SHP77 (cell line): Measurements from ENCODE around the gene AHSP.
"Not testable (repeated sequence)": the region's sequence is repeated elsewhere in the genome, so short reads cannot be mapped to it uniquely, and the experiment has no call there.

Source experiments
- DNase-seq, 2 experiments: peaks; one replicate each; lab custom pipeline; 2025; lab: John Stamatoyannopoulos, UW

AHSP gene

DNA sequence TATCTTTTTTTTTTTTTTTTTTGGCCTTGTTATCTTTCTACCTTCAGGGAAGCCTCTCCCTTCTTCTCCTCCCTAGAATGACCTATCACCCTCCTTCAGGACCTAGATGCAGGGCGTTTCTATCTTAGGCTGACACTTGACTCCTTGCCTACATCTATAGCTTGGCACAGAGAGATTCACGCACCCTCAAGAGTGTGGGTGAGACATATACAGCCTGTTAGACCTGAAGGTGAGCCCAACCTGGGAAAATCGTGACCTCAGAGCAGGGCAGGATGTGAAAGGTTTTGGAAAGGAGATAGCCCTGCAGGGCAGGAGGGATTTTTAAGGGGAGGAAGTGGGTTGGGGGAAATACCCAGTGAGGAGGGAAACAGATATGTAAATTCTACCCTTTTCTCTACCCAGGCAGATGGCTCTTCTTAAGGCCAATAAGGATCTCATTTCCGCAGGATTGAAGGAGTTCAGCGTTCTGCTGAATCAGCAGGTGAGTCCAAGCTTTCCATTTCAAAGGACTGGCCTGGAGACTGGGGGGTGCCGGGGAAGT lies at the start of gene AHSP:
AHSP (plus strand) TSS at position 167 of the 541 bp plus-strand sequence; CDS start at position 407, 240 bp downstream.
- DNase-seq, result no peak

DNA sequence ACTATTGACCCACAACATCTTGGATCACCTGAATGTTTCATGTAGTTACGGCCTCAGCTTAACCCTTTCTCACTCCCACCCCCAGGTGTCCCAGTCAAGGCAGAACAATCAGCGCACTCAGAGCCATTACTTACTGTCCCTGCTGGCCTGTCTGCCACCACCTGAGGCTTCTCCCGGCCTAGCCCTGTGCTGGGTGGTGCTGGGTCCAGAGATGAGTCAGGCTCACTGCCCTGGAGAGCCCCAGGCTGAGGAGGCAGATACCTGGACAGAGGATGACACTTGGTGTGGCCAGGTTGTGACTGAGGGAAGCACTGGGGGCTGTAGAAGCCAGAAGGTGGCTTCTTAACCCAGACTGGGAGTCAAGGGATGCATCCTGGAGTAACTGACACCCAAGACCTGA lies 48.7 kb upstream of the AHSP start:
- DNase-seq, result no peak

DNA sequence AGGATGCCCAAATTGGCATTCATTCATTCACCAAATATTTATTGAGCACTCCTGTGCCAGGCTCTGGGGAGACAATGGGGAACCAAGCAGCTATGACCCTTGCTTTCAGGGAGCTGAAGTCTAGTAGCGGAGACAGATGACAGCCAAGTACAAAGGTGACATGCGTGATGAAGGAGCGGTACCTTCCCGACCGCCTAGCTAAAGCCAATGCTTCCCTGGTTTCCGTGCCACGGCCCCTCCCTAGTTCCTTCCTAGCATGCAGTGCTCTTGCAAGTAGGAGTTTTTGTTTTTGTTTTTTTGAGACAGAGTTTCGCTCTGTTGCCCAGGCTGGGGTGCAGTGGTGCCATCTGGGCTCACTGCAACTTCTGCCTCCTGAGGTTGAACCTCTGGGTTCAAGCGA lies 47.9 kb upstream of the AHSP start:
- no peak for DNase-seq

- peak; percentile 12 to 17 for DNase-seq
Observed at GRCh38 chr16:31480851-31481536, 46.7 kb upstream of the AHSP start.

DNA sequence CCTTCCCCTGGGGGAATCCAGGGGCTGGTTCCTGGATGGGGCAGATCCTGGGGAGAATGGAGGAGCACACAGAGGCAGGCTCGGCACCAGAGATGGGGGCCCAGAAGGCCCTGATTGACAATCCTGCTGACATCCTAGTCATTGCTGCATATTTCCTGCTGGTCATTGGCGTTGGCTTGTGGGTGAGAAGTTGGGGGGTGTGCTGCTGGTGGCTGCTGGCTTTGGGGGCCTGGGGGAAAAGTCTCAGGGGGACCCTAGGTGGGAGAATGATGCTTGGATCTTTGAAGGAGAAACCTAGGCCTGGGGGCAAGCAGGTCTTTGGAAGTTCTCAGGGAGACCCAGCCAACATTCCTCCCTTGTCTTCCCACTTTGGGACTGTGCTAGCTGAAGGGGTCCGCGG lies 44.6 kb upstream of the AHSP start, which contains the start of gene SLC5A2:
SLC5A2 (plus strand) TSS at position 43 of the 400 bp plus-strand sequence; CDS start at position 57, 14 bp downstream.
- no peak for DNase-seq

- DNase-seq, result not testable (repeated sequence)
Observed at GRCh38 chr16:31484048-31484447, 43.7 kb upstream of the AHSP start.

GRCh38 chr16:31484491-31485171 lies 43.1 kb upstream of the AHSP start:
- no peak for DNase-seq

GRCh38 chr16:31485571-31485970 lies 42.1 kb upstream of the AHSP start:
- DNase-seq, result no peak

GRCh38 chr16:31486045-31486444 lies 41.7 kb upstream of the AHSP start:
- DNase-seq, result no peak

GRCh38 chr16:31487071-31487719 lies 40.5 kb upstream of the AHSP start:
- no peak for DNase-seq

DNA sequence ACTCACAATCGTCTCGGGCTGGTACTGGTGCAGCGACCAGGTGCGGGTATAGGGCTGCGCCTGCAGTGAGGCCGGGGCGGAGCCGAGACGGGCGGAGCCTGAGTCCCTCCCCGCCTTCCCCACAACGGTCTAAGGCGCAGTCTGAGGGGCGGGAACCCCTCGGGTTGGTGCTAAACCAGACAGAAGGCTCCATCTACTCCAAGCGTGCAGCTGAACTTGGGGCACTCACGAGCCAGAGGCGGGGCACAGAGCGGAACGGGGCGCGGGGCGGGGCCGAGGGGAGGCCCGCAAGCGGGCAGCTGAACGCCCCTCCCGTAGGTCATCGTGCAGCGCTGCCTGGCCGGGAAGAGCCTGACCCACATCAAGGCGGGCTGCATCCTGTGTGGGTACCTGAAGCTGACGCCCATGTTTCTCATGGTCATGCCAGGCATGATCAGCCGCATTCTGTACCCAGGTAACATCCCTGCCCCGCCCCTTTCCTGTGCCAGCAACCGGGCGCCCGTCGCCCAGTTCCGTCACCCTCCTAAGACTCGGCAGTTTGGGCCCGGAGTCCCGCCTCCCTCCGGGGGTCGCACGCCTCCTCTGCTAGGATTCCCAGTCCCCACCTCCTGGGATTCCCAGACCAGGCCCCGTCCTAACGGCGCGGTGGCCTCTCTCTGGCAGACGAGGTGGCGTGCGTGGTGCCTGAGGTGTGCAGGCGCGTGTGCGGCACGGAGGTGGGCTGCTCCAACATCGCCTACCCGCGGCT lies 39.8 kb upstream of the AHSP start:
- DNase-seq, result peak; percentile 69 to 76

DNA sequence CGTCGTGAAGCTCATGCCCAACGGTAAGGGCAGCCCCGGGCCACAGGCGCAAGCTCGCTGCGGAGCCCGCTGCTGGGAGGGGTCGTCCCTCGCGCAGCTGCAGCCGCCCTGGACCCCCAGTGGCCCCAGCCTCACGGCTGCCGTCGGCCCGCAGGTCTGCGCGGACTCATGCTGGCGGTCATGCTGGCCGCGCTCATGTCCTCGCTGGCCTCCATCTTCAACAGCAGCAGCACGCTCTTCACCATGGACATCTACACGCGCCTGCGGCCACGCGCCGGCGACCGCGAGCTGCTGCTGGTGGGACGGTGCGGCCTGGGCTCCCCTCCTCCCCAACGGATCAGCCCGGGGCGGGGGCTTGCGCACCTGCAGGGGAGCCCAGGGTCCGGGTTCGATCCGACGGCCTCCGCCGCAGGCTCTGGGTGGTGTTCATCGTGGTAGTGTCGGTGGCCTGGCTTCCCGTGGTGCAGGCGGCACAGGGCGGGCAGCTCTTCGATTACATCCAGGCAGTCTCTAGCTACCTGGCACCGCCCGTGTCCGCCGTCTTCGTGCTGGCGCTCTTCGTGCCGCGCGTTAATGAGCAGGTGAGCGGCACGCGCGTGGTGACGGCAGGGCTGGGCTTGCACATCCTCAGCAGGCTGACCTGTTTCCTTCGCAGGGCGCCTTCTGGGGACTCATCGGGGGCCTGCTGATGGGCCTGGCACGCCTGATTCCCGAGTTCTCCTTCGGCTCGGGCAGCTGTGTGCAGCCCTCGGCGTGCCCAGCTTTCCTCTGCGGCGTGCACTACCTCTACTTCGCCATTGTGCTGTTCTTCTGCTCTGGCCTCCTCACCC lies 39.0 kb upstream of the AHSP start:
- DNase-seq, result no peak

- DNase-seq, result no peak
Observed at GRCh38 chr16:31489298-31489564, 38.5 kb upstream of the AHSP start.

- no peak for DNase-seq
Observed at GRCh38 chr16:31489616-31490584, 37.8 kb upstream of the AHSP start.

- no peak for DNase-seq
Observed at GRCh38 chr16:31491778-31492418, 35.8 kb upstream of the AHSP start.

DNA sequence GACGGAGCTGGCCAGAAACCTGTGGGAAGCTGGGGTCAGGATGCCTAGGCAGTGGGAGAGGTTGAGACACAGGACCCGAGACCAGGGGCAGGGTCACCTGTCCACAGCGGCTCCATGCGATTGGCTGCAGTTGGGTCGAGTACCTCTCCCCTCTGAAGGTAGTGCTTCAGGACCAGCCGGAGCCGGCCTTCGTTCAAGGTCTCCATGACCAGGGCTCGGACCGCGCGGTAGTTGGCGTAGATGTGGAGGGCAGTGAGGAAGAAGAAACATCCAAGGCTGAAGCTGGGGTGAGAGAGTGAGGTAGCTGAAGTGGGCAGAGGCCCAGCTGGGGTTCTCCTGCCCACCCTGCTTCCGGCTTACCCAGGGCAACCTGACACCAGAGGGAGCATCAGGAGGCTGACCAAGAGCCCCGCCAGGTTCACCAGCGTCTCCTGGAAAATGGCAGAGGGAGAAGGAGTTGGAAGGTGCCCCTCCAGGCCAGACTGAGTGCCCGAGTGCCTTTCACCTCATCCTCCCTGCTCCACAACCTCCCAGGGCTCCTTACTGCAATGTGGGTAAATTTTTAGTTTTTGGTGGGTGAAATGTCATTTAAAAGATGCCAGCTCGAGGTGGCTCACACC lies 34.1 kb upstream of the AHSP start:
- DNase-seq, result no peak

GRCh38 chr16:31496670-31497069 lies 31.0 kb upstream of the AHSP start:
- DNase-seq, result no peak

GRCh38 chr16:31498493-31498892 lies 29.2 kb upstream of the AHSP start:
- DNase-seq, result no peak

DNA sequence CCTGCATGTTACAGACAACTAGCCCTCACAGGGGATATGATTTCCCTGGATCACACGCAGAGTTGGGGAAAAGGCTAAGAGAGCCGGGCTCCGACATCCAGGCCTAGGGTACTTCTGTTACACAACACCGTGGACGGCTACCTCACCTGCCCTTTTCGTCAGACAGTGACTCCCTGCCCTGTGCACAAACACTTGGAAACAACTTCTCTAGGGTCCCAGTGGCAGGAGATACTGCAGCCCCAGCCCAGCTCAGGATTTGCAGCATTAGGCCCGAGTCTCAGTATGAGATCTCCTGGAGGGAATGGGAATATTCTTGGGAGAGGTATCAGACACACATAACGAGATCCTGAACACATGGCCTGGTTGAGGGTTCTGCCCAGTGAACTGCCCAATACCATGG lies 27.8 kb upstream of the AHSP start:
- no peak for DNase-seq
